DOHH2 (cell line): Measurements from ENCODE around the gene SYT7.

Source experiments
- H3F3A ChIP-seq: fragments of 200-600 bp; sonication (generic), shearing (Covaris generic); 2 replicates; pipeline ENCODE4 v1.6.0; 2016; ENCODE audit warnings: antibody characterized with exemption, mild to moderate bottlenecking; ENCODE audit not compliant: control insufficient read depth, insufficient read depth
- H3K27ac ChIP-seq: fragments of 200-600 bp; sonication (generic); 2 replicates; pipeline ENCODE4 v1.5.1; 2014; ENCODE audit warnings: low read depth, mild to moderate bottlenecking, low read length, moderate library complexity
- H3K27me3 ChIP-seq: fragments of 200-600 bp; sonication (generic); 2 replicates; pipeline ENCODE4 v1.6.1; 2014; ENCODE audit warnings: mild to moderate bottlenecking, low read length, mixed read lengths; ENCODE audit not compliant: control insufficient read depth
- H3K36me3 ChIP-seq: fragments of 200-600 bp; sonication (generic); 2 replicates; pipeline ENCODE4 v1.6.1; 2014; ENCODE audit warnings: mild to moderate bottlenecking, low read length, moderate library complexity, mixed read lengths; ENCODE audit not compliant: control insufficient read depth
- H3K4me1 ChIP-seq: fragments of 200-600 bp; sonication (generic); 2 replicates; pipeline ENCODE4 v1.6.1; 2014; ENCODE audit warnings: mild to moderate bottlenecking, low read length, mixed read lengths; ENCODE audit not compliant: control insufficient read depth
- H3K4me2 ChIP-seq: fragments of 200-600 bp; sonication (generic); 2 replicates; pipeline ENCODE4 v1.6.0; 2014; ENCODE audit warnings: mild to moderate bottlenecking, low read length, moderate library complexity
- H3K4me3 ChIP-seq: fragments of 200-600 bp; sonication (generic); 2 replicates; pipeline ENCODE4 v1.5.1; 2014; ENCODE audit warnings: mild to moderate bottlenecking, low read length, mixed read lengths
- H3K79me2 ChIP-seq: fragments of 200-600 bp; sonication (generic); 2 replicates; pipeline ENCODE4 v1.6.1; 2014; ENCODE audit warnings: mild to moderate bottlenecking, low read length, mixed read lengths; ENCODE audit not compliant: control insufficient read depth
- H3K9me2 ChIP-seq: fragments of 200-600 bp; sonication (generic); replicated peaks from 2 replicates; pipeline ENCODE4 v1.6.1; 2014; ENCODE audit warnings: mild to moderate bottlenecking, low read length, mixed read lengths; ENCODE audit not compliant: control insufficient read depth
- H3K9me3 ChIP-seq: fragments of 200-600 bp; sonication (generic); 2 replicates; pipeline ENCODE4 v1.6.1; 2014; ENCODE audit warnings: antibody characterized with exemption, low read length, mixed read lengths; ENCODE audit not compliant: control insufficient read depth, insufficient read depth
- H4K20me1 ChIP-seq: fragments of 200-600 bp; sonication (generic); 2 replicates; pipeline ENCODE4 v1.6.0; 2014; ENCODE audit warnings: low read depth, mild to moderate bottlenecking, antibody characterized with exemption, low read length, moderate library complexity; ENCODE audit not compliant: control insufficient read depth, insufficient read depth
- CTCF ChIP-seq: fragments of 200-600 bp; sonication (generic); IDR thresholded peaks from one replicate; pipeline ENCODE4 v1.5.1; 2014; ENCODE audit warnings: antibody characterized with exemption, mild to moderate bottlenecking, low read depth, low read length; ENCODE audit not compliant: poor library complexity, severe bottlenecking
- EZH2phosphoT487 ChIP-seq: fragments of 200-600 bp; sonication (generic); IDR thresholded peaks from 2 replicates; pipeline ENCODE4 v1.6.1; 2017; ENCODE audit warnings: borderline replicate concordance, mild to moderate bottlenecking, antibody characterized with exemption, low read length, moderate library complexity, mixed read lengths

The SYT7 gene

DNA sequence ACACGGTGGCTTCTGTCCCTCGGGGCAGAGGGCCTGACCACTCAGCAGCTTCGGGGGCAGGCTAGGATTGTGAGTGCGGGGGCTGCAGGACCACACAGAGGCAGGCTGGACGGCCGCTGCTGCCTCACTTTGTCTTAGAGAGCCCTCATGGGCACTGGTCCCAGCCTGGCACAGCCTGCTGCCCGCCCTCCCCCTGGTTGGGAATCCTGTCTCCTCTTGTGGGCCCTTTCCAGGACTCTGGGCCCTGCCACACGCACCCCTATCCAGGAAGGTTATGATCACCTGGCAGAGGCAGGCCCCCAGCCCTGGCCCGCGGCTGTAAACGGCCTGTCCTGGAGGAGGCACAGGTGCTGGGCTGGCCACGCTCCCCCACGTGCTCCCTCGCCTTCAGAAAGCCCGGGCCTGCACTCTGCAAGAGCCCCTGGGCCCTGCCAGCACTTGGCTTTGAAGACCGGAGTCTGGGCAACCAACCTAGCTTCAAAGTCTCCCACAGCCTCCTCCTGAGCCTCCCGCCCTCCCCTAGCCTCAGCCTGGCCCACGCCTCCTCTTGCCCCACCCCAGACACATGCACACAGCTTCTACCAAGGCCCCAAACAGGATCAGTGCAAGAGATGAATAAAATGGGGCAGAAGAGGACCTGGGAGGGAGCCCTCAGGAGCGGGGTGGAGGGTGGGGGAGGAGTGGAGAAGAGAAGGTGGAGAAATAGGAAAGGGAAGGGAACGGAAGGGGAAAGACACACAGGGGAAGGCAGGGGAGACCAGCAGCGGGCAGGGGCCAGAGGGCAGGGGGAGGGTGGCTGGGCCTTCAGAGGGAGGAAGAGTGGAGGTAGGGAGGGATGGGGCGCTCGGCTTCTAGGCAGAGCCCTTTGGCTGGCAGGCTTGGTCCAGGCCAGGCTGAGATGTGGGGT lies 31.0 kb downstream of the SYT7 start:
- TF ChIP-seq EZH2phosphoT487 (no peak), CTCF (no peak)
- Histone ChIP-seq H3K4me1 (no peaks in the 10 kb centered on the region), H3K27ac (no peak overlapping the region), H3K27me3 (peaks cover 3% of the 10 kb centered on the region; the same call in 1 of the 2 replicates), H3K4me2 (no peak overlapping the region), H3K9me3 (no peaks in the 10 kb centered on the region), H3K9me2 (no peaks in the 10 kb centered on the region), H3K36me3 (no peaks in the 10 kb centered on the region), H3K79me2 (no peaks in the 10 kb centered on the region), H4K20me1 (no peaks in the 10 kb centered on the region), H3F3A (no peaks in the 10 kb centered on the region), H3K4me3 (no peak overlapping the region)

- Histone ChIP-seq H3K4me1 (no peaks in the 10 kb centered on the region), H3K27me3 (no peaks in the 10 kb centered on the region), H3K27ac (no peak overlapping the region), H3K9me3 (no peaks in the 10 kb centered on the region), H3K79me2 (no peaks in the 10 kb centered on the region), H3K9me2 (no peaks in the 10 kb centered on the region), H3K4me3 (no peak overlapping the region), H3K4me2 (no peak overlapping the region), H3F3A (no peaks in the 10 kb centered on the region), H4K20me1 (no peaks in the 10 kb centered on the region), H3K36me3 (no peaks in the 10 kb centered on the region)
- TF ChIP-seq EZH2phosphoT487 (no peak), CTCF (no peak)
Measured at GRCh38 chr11:61549177-61549576, 31.7 kb downstream of the SYT7 start.

GRCh38 chr11:61547246-61547645 lies 33.6 kb downstream of the SYT7 start:
- TF ChIP-seq CTCF (no peak), EZH2phosphoT487 (no peak)
- H4K20me1 ChIP-seq, result no peaks in the 10 kb centered on the region

More at GRCh38 chr11:61547246-61547645, 33.6 kb downstream of the SYT7 start:
- no peaks in the 10 kb centered on the region for H3K4me1 ChIP-seq
- no peak overlapping the region for H3K27ac ChIP-seq
- no peaks in the 10 kb centered on the region for H3F3A ChIP-seq
- no peaks in the 10 kb centered on the region for H3K79me2 ChIP-seq
- H3K4me2 ChIP-seq, result no peak overlapping the region
- no peaks in the 10 kb centered on the region for H3K9me2 ChIP-seq
- H3K27me3 ChIP-seq, result no peaks in the 10 kb centered on the region
- H3K4me3 ChIP-seq, result no peak overlapping the region
- H3K36me3 ChIP-seq, result no peaks in the 10 kb centered on the region
- H3K9me3 ChIP-seq, result no peaks in the 10 kb centered on the region
